Measurements from ENCODE around the gene CAMK1D.

The CAMK1D gene

GRCh38 chr10:12717981-12718707 is 368.8 kb downstream of the CAMK1D start:
- Histone ChIP-seq H3K9me3 (ENCODE audit: low read length) (no peaks in the 10 kb centered on the region), H3F3A (ENCODE audit: insufficient read depth, low read length) (no peaks in the 10 kb centered on the region), H3K4me1 (ENCODE audit: insufficient read depth, low read length, severe bottlenecking) (no peaks in the 10 kb centered on the region), H3K27me3 (ENCODE audit: insufficient read depth, low read length) (no peaks in the 10 kb centered on the region), H3K9ac (ENCODE audit: low read length) (no peak overlapping the region), H3K36me3 (ENCODE audit: insufficient read depth, low read length) (no peaks in the 10 kb centered on the region), H3K79me2 (ENCODE audit: insufficient read depth, low read length) (no peaks in the 10 kb centered on the region), H2AFZ (ENCODE audit: low read length) (no peak overlapping the region), H3K27ac (ENCODE audit: low read depth, low read length, poor library complexity, severe bottlenecking) (no peak overlapping the region), H3K4me3 (ENCODE audit: low read depth, low read length, poor library complexity, severe bottlenecking) (no peak overlapping the region), H3K4me2 (ENCODE audit: low read length) (no peak overlapping the region), H3K9me2 (ENCODE audit: low read depth, low read length) (no peaks in the 10 kb centered on the region), H4K20me1 (ENCODE audit: insufficient read depth, low read length) (no peaks in the 10 kb centered on the region)
- TF ChIP-seq, protein P1, sequence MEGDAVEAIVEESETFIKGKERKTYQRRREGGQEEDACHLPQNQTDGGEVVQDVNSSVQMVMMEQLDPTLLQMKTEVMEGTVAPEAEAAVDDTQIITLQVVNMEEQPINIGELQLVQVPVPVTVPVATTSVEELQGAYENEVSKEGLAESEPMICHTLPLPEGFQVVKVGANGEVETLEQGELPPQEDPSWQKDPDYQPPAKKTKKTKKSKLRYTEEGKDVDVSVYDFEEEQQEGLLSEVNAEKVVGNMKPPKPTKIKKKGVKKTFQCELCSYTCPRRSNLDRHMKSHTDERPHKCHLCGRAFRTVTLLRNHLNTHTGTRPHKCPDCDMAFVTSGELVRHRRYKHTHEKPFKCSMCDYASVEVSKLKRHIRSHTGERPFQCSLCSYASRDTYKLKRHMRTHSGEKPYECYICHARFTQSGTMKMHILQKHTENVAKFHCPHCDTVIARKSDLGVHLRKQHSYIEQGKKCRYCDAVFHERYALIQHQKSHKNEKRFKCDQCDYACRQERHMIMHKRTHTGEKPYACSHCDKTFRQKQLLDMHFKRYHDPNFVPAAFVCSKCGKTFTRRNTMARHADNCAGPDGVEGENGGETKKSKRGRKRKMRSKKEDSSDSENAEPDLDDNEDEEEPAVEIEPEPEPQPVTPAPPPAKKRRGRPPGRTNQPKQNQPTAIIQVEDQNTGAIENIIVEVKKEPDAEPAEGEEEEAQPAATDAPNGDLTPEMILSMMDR (IDR thresholded peaks at IDR 0.05; ENCODE audit: low read length) = no peak
- TF ChIP-seq EZH2 (IDR thresholded peaks at IDR 0.05; ENCODE audit: borderline replicate concordance, low read length) = no peak

GRCh38 chr10:12719365-12719764 is 370.0 kb downstream of the CAMK1D start:
- Histone ChIP-seq H3F3A (ENCODE audit: insufficient read depth, low read length) (no peaks in the 10 kb centered on the region), H3K27me3 (ENCODE audit: insufficient read depth, low read length) (no peaks in the 10 kb centered on the region), H3K9me3 (ENCODE audit: low read length) (no peaks in the 10 kb centered on the region), H3K4me3 (ENCODE audit: low read depth, low read length, poor library complexity, severe bottlenecking) (no peak overlapping the region), H2AFZ (ENCODE audit: low read length) (no peak overlapping the region), H4K20me1 (ENCODE audit: insufficient read depth, low read length) (no peaks in the 10 kb centered on the region), H3K79me2 (ENCODE audit: insufficient read depth, low read length) (no peaks in the 10 kb centered on the region), H3K9me2 (ENCODE audit: low read depth, low read length) (no peaks in the 10 kb centered on the region), H3K36me3 (ENCODE audit: insufficient read depth, low read length) (no peaks in the 10 kb centered on the region), H3K4me2 (ENCODE audit: low read length) (no peak overlapping the region), H3K27ac (ENCODE audit: low read depth, low read length, poor library complexity, severe bottlenecking) (no peak overlapping the region), H3K4me1 (ENCODE audit: insufficient read depth, low read length, severe bottlenecking) (no peaks in the 10 kb centered on the region), H3K9ac (ENCODE audit: low read length) (no peak overlapping the region)
- TF ChIP-seq, protein P1 (IDR thresholded peaks at IDR 0.05; ENCODE audit: low read length) = no peak
- TF ChIP-seq EZH2 (IDR thresholded peaks at IDR 0.05; ENCODE audit: borderline replicate concordance, low read length) = no peak

- Histone ChIP-seq H3K9me3 (ENCODE audit: low read length) (no peaks in the 10 kb centered on the region), H4K20me1 (ENCODE audit: insufficient read depth, low read length) (no peaks in the 10 kb centered on the region), H3K4me2 (ENCODE audit: low read length) (no peak overlapping the region), H3K4me3 (ENCODE audit: low read depth, low read length, poor library complexity, severe bottlenecking) (no peak overlapping the region), H3K9me2 (ENCODE audit: low read depth, low read length) (no peaks in the 10 kb centered on the region), H3K79me2 (ENCODE audit: insufficient read depth, low read length) (no peaks in the 10 kb centered on the region), H3K27ac (ENCODE audit: low read depth, low read length, poor library complexity, severe bottlenecking) (no peak overlapping the region), H3K9ac (ENCODE audit: low read length) (no peak overlapping the region), H3K27me3 (ENCODE audit: insufficient read depth, low read length) (no peaks in the 10 kb centered on the region), H3K4me1 (ENCODE audit: insufficient read depth, low read length, severe bottlenecking) (no peaks in the 10 kb centered on the region), H3F3A (ENCODE audit: insufficient read depth, low read length) (no peaks in the 10 kb centered on the region), H2AFZ (ENCODE audit: low read length) (no peak overlapping the region), H3K36me3 (ENCODE audit: insufficient read depth, low read length) (no peaks in the 10 kb centered on the region)
- TF ChIP-seq EZH2 (IDR thresholded peaks at IDR 0.05; ENCODE audit: borderline replicate concordance, low read length) = no peak
- TF ChIP-seq, protein P1 (IDR thresholded peaks at IDR 0.05; ENCODE audit: low read length) = no peak
These were observed 371.1 kb downstream of the CAMK1D start for GRCh38 chr10:12720217-12720981.
